H9 (cell line): ENCODE measurements around the gene TMEM81. TPM values are rescaled to one million over a fixed set of nuclear protein-coding genes. Genes with fewer than 3 reads are reported as not detected.

Experiments
- DNase-seq: peaks from one replicate; pipeline ENCODE4 v3.0.0-alpha.2; 2017
- H2AFZ ChIP-seq: one replicate; pipeline ENCODE4 v1.6.1; 2013; ENCODE audit warnings: mild to moderate bottlenecking, low read length, control low read depth, moderate library complexity
- H2AK5ac ChIP-seq: 2 replicates; pipeline ENCODE4 v1.6.1; 2013; ENCODE audit warnings: low read length, control low read depth, mixed read lengths; ENCODE audit not compliant: insufficient read length
- H2BK120ac ChIP-seq: one replicate; pipeline ENCODE4 v1.6.1; 2013; ENCODE audit warnings: low read depth, mild to moderate bottlenecking, low read length, control low read depth, inconsistent platforms; ENCODE audit not compliant: poor library complexity, severe bottlenecking
- H2BK12ac ChIP-seq: 2 replicates; pipeline ENCODE4 v1.6.1; 2013; ENCODE audit warnings: low read length, control low read depth, mixed read lengths, low read depth; ENCODE audit not compliant: insufficient read length
- H2BK15ac ChIP-seq: 2 replicates; pipeline ENCODE4 v1.6.1; 2013; ENCODE audit warnings: low read depth, low read length, control low read depth
- H2BK20ac ChIP-seq: one replicate; pipeline ENCODE4 v1.6.1; 2013; ENCODE audit warnings: low read depth, mild to moderate bottlenecking, low read length, control low read depth, inconsistent platforms; ENCODE audit not compliant: poor library complexity, severe bottlenecking
- H2BK5ac ChIP-seq: 2 replicates; pipeline ENCODE4 v1.6.1; 2013; ENCODE audit warnings: low read length, control low read depth, mixed read lengths; ENCODE audit not compliant: insufficient read length
- H3K14ac ChIP-seq: 2 replicates; pipeline ENCODE4 v1.6.1; 2013; ENCODE audit warnings: low read length, control low read depth; ENCODE audit not compliant: insufficient read depth
- H3K18ac ChIP-seq: 2 replicates; pipeline ENCODE4 v1.6.1; 2013; ENCODE audit warnings: low read depth, mild to moderate bottlenecking, mixed read lengths, low read length, control low read depth; ENCODE audit not compliant: insufficient read length
- H3K23ac ChIP-seq: 2 replicates; pipeline ENCODE4 v1.6.1; 2013; ENCODE audit warnings: low read length, control low read depth, mixed read lengths, low read depth; ENCODE audit not compliant: insufficient read length
- H3K23me2 ChIP-seq: 2 replicates; pipeline ENCODE4 v1.6.1; 2013; ENCODE audit warnings: low read depth, mild to moderate bottlenecking, mixed read lengths, low read length, control low read depth; ENCODE audit not compliant: insufficient read length, poor library complexity, severe bottlenecking
- H3K27ac ChIP-seq: 2 replicates; pipeline ENCODE4 v1.5.1; 2013; ENCODE audit warnings: low read length, control low read depth, mixed read lengths, low read depth; ENCODE audit not compliant: insufficient read length
- H3K27me3 ChIP-seq: 2 replicates; pipeline ENCODE4 v1.6.1; 2013; ENCODE audit warnings: low read length, control low read depth, inconsistent platforms; ENCODE audit not compliant: insufficient read depth
- H3K4ac ChIP-seq: 2 replicates; pipeline ENCODE4 v1.6.1; 2013; ENCODE audit warnings: low read depth, mild to moderate bottlenecking, control low read depth, inconsistent platforms, low read length, moderate library complexity
- H3K4me1 ChIP-seq: 2 replicates; pipeline ENCODE4 v1.6.1; 2013; ENCODE audit warnings: low read length, control low read depth, inconsistent platforms; ENCODE audit not compliant: insufficient read depth
- H3K4me2 ChIP-seq: 2 replicates; pipeline ENCODE4 v1.6.1; 2013; ENCODE audit warnings: low read length, control low read depth, mixed read lengths; ENCODE audit not compliant: insufficient read length, insufficient read depth
- H3K56ac ChIP-seq: 2 replicates; pipeline ENCODE4 v1.6.1; 2013; ENCODE audit warnings: low read depth, mild to moderate bottlenecking, mixed read lengths, low read length, control low read depth; ENCODE audit not compliant: insufficient read length
- H3K79me1 ChIP-seq: 2 replicates; pipeline ENCODE4 v1.6.1; 2013; ENCODE audit warnings: low read depth, mild to moderate bottlenecking, moderate library complexity, low read length, control low read depth, inconsistent platforms; ENCODE audit not compliant: insufficient read depth, poor library complexity, severe bottlenecking
- H3K79me2 ChIP-seq: 2 replicates; pipeline ENCODE4 v1.6.1; 2013; ENCODE audit warnings: low read length, control low read depth, inconsistent platforms; ENCODE audit not compliant: insufficient read depth
- H3K9ac ChIP-seq: 2 replicates; pipeline ENCODE4 v1.6.1; 2013; ENCODE audit warnings: low read length, control low read depth, mixed read lengths; ENCODE audit not compliant: insufficient read length; ENCODE audit errors: extremely low read depth
- H3K9me3 ChIP-seq: one replicate; pipeline ENCODE4 v1.6.1; 2013; ENCODE audit warnings: low read depth, low read length, inconsistent platforms; ENCODE audit not compliant: control insufficient read depth
- H3T11ph ChIP-seq: one replicate; pipeline ENCODE4 v1.6.1; 2013; ENCODE audit warnings: mild to moderate bottlenecking, low read length, control low read depth, inconsistent platforms
- H4K20me1 ChIP-seq: one replicate; pipeline ENCODE4 v1.6.1; 2013; ENCODE audit not compliant: control insufficient read depth, insufficient read length, insufficient read depth
- H4K5ac ChIP-seq: 2 replicates; pipeline ENCODE4 v1.6.1; 2013; ENCODE audit warnings: low read depth, mild to moderate bottlenecking, mixed read lengths, low read length, control low read depth; ENCODE audit not compliant: insufficient read length
- H4K8ac ChIP-seq: replicated peaks from 2 replicates; pipeline ENCODE4 v1.6.1; 2013; ENCODE audit warnings: low read length, control low read depth, mixed read lengths, low read depth; ENCODE audit not compliant: insufficient read length
- H4K91ac ChIP-seq: 2 replicates; pipeline ENCODE4 v1.6.1; 2013; ENCODE audit warnings: low read depth, mild to moderate bottlenecking, moderate library complexity, mixed read lengths, low read length, control low read depth; ENCODE audit not compliant: insufficient read length
- H3K27ac Mint-ChIP-seq, 3 experiments: 2 replicates in 2 of 3; 3 replicates in 1 of 3; pipeline ENCODE4 v1.8.0; 2020 to 2021; ENCODE audit warnings: mixed read lengths in 3 of 3, mild to moderate bottlenecking in 1 of 3, moderate library complexity in 1 of 3
- H3K27me3 Mint-ChIP-seq: 2 replicates; pipeline ENCODE4 v1.8.0; 2021; ENCODE audit warnings: low read depth, mild to moderate bottlenecking, moderate library complexity, mixed read lengths
- H3K36me3 Mint-ChIP-seq, 3 experiments: 2 replicates in 2 of 3; 3 replicates in 1 of 3; pipeline ENCODE4 v1.8.0; 2020 to 2021; ENCODE audit warnings: low read depth in 3 of 3, mixed read lengths in 3 of 3; ENCODE audit not compliant: insufficient read depth in 1 of 3
- H3K4me1 Mint-ChIP-seq, 2 experiments: 2 replicates each; pipeline ENCODE4 v1.8.0; 2020; ENCODE audit warnings: mixed read lengths in 2 of 2
- H3K4me3 Mint-ChIP-seq, 2 experiments: 2 replicates in 1 of 2; 3 replicates in 1 of 2; pipeline ENCODE4 v1.8.0; 2020 to 2021; ENCODE audit warnings: mild to moderate bottlenecking in 2 of 2, mixed read lengths in 2 of 2, moderate library complexity in 1 of 2
- H3K9me3 Mint-ChIP-seq, 2 experiments: 2 replicates in 1 of 2; 3 replicates in 1 of 2; pipeline ENCODE4 v1.8.0; 2020; ENCODE audit warnings: mild to moderate bottlenecking in 2 of 2, mixed read lengths in 2 of 2, moderate library complexity in 1 of 2
- WGBS: extraction: QIAGEN DNeasy Blood & Tissue Kit; methylation state at CpG from one replicate; pipeline ENCODE4 v1.1.7; 2013; ENCODE audit warnings: missing lambda C conversion rate, low lambda C conversion rate, mixed read lengths; ENCODE audit not compliant: insufficient read length; ENCODE audit errors: extremely low coverage; 5-methylcytosine and 5-hydroxymethylcytosine counted together
- total RNA-seq: library from RNA; stranded (reverse); gene quantifications from 2 replicates; pipeline ENCODE4 v1.2.1, GENCODE V29; 2021
- TF ChIP-seq, protein P1 (sequence below): fragments of 200-600 bp; sonication (generic); conservative IDR thresholded peaks from 3 replicates; pipeline ENCODE4 v1.8.0; 2021; ENCODE audit warnings: antibody characterized with exemption, mild to moderate bottlenecking

Gene TMEM81
- total RNA-seq, 1 experiment from 2014 or later, result 3.0 TPM

- Histone ChIP-seq H2BK15ac (no peak overlapping the region), H3T11ph (no peak overlapping the region), H3K9ac (no peak overlapping the region), H3K27ac (no peak overlapping the region), H3K4me1 (no peaks in the 10 kb centered on the region), H4K91ac (no peak overlapping the region), H3K79me2 (no peaks in the 10 kb centered on the region), H3K23me2 (no peaks in the 10 kb centered on the region), H3K18ac (no peak overlapping the region), H4K20me1 (no peaks in the 10 kb centered on the region), H3K23ac (no peak overlapping the region), H2AFZ (no peak overlapping the region), H2BK5ac (no peak overlapping the region), H4K8ac (no peak overlapping the region), H3K27me3 (no peaks in the 10 kb centered on the region), H2BK12ac (no peak overlapping the region), H2BK120ac (no peak overlapping the region), H3K14ac (no peak overlapping the region), H3K4ac (no peak overlapping the region), H2BK20ac (no peak overlapping the region), H3K4me2 (no peak overlapping the region), H4K5ac (no peak overlapping the region), H3K79me1 (peaks cover 7% of the 10 kb centered on the region), H3K56ac (no peak overlapping the region), H3K9me3 (no peaks in the 10 kb centered on the region), H2AK5ac (no peak overlapping the region)
- no peaks in the 10 kb centered on the region for H3K27me3 Mint-ChIP-seq
- H3K4me1 Mint-ChIP-seq, result no peaks in the 10 kb centered on the region
- no peaks in the 10 kb centered on the region for H3K9me3 Mint-ChIP-seq
- H3K27ac Mint-ChIP-seq, result no peak overlapping the region
- no peak for DNase-seq
- H3K4me3 Mint-ChIP-seq, result no peak overlapping the region
- peaks cover 49 to 91% (median 91%) of the 10 kb centered on the region in 3 experiments; a peak in 6 of 7 replicates for H3K36me3 Mint-ChIP-seq
- TF ChIP-seq, protein P1, sequence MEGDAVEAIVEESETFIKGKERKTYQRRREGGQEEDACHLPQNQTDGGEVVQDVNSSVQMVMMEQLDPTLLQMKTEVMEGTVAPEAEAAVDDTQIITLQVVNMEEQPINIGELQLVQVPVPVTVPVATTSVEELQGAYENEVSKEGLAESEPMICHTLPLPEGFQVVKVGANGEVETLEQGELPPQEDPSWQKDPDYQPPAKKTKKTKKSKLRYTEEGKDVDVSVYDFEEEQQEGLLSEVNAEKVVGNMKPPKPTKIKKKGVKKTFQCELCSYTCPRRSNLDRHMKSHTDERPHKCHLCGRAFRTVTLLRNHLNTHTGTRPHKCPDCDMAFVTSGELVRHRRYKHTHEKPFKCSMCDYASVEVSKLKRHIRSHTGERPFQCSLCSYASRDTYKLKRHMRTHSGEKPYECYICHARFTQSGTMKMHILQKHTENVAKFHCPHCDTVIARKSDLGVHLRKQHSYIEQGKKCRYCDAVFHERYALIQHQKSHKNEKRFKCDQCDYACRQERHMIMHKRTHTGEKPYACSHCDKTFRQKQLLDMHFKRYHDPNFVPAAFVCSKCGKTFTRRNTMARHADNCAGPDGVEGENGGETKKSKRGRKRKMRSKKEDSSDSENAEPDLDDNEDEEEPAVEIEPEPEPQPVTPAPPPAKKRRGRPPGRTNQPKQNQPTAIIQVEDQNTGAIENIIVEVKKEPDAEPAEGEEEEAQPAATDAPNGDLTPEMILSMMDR, result no peak
- no CpG with 5 or more reads among the region's 3 CpGs for WGBS
Measured at GRCh38 chr1:205102404-205102803, 18.1 kb upstream of the TMEM81 start.
